ENCODE data around the gene ST3GAL4.

Gene ST3GAL4

GRCh38 chr11:126408901-126409619 is 53.6 kb downstream of the ST3GAL4 start:
- no peak for DNase-seq

- no peak for DNase-seq
Observed at GRCh38 chr11:126409620-126409985, 54.1 kb downstream of the ST3GAL4 start.

- DNase-seq, result no peak
Observed at GRCh38 chr11:126410649-126411048, 55.2 kb downstream of the ST3GAL4 start.

GRCh38 chr11:126411971-126412381 is 56.5 kb downstream of the ST3GAL4 start:
- no peak for DNase-seq

GRCh38 chr11:126413426-126413825 is 57.9 kb downstream of the ST3GAL4 start:
- no peak for DNase-seq

- DNase-seq, result no peak
Observed at GRCh38 chr11:126413843-126414405, 58.4 kb downstream of the ST3GAL4 start.

GRCh38 chr11:126414615-126415014 is 59.1 kb downstream of the ST3GAL4 start:
- DNase-seq, result no peak

GRCh38 chr11:126415128-126415527 is 59.6 kb downstream of the ST3GAL4 start:
- DNase-seq, result no peak

- no peak for DNase-seq
Observed at GRCh38 chr11:126415669-126416420, 60.4 kb downstream of the ST3GAL4 start.

- DNase-seq, result peak; percentile 82 to 92 (median 88)
Observed at GRCh38 chr11:126416542-126417090, 61.1 kb downstream of the ST3GAL4 start.

- DNase-seq, result no peak
Observed at GRCh38 chr11:126417091-126417862, 61.8 kb downstream of the ST3GAL4 start.

- DNase-seq, result no peak
Observed at GRCh38 chr11:126418887-126419286, 63.4 kb downstream of the ST3GAL4 start.

- DNase-seq, result peak in 2 of 4 experiments; percentile 46 to 47
Observed at GRCh38 chr11:126419801-126420697, 64.6 kb downstream of the ST3GAL4 start.

- DNase-seq, result no peak
Observed at GRCh38 chr11:126420698-126421256, 65.3 kb downstream of the ST3GAL4 start.

GRCh38 chr11:126421271-126421671 is 65.8 kb downstream of the ST3GAL4 start:
- no peak for DNase-seq

- no peak for DNase-seq
Observed at GRCh38 chr11:126422446-126422845, 67.0 kb downstream of the ST3GAL4 start.

GRCh38 chr11:126423154-126423553 is 67.7 kb downstream of the ST3GAL4 start:
- peak; percentile 13 to 56 (median 39) for DNase-seq

- DNase-seq, result no peak
Observed at GRCh38 chr11:126423743-126424142, 68.3 kb downstream of the ST3GAL4 start.

GRCh38 chr11:126424471-126425039 is 69.1 kb downstream of the ST3GAL4 start:
- DNase-seq, result no peak

GRCh38 chr11:126426106-126426505 is 70.6 kb downstream of the ST3GAL4 start:
- DNase-seq, result no peak

All from suppressor macrophage (primary cell).